GM12875 (cell line): ENCODE data around the gene MAPK12.

ENCODE experiments used
- H3K4me3 ChIP-seq: one replicate; pipeline ENCODE4 v1.5.1; 2011; ENCODE audit warnings: low read depth, low read length, control low read depth
- TF ChIP-seq, protein P1 (sequence below): IDR thresholded peaks from 2 replicates; pipeline ENCODE4 v1.5.1; 2011; ENCODE audit warnings: low read depth, mild to moderate bottlenecking, control low read depth, inconsistent platforms, low read length, moderate library complexity, borderline replicate concordance; ENCODE audit not compliant: insufficient read depth

The MAPK12 gene

DNA sequence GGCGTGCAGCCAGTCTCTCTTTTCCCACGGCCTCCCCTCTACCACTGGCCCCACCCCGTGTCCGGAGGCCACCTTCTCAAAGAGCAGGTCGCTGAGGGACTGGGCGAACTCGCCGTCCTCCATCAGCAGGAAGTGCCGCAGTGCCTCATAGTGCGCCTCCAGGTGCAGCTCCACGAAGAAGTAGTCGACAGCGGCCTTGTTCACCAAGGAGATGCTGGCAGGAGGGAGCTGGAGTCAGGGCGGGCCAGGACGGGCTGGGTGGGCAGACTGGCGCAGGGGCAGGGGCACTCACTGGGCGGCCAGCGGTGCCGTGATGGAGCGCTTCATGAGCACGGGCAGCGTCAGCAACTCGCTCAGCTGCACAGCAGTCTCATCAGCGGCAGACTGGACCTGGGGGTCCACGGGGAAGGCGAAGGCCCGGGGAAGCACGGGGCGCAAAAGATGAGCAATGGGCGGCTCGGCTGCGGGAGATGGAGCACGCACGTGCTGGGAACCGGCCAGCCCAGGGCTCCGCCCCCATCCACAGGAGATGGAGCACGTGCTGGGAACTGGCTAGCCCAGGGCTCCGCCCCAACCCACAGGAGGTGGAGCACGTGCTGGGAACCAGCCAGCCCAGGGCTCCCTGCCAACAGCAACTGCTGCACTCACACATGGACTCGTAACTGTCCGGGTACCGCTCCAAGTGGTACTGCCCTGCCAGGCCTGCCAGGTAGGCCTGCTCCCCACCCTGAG is 42.3 kb downstream of the MAPK12 start:
- TF ChIP-seq, protein P1, sequence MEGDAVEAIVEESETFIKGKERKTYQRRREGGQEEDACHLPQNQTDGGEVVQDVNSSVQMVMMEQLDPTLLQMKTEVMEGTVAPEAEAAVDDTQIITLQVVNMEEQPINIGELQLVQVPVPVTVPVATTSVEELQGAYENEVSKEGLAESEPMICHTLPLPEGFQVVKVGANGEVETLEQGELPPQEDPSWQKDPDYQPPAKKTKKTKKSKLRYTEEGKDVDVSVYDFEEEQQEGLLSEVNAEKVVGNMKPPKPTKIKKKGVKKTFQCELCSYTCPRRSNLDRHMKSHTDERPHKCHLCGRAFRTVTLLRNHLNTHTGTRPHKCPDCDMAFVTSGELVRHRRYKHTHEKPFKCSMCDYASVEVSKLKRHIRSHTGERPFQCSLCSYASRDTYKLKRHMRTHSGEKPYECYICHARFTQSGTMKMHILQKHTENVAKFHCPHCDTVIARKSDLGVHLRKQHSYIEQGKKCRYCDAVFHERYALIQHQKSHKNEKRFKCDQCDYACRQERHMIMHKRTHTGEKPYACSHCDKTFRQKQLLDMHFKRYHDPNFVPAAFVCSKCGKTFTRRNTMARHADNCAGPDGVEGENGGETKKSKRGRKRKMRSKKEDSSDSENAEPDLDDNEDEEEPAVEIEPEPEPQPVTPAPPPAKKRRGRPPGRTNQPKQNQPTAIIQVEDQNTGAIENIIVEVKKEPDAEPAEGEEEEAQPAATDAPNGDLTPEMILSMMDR: no peak
- no peak overlapping the region for H3K4me3 ChIP-seq

DNA sequence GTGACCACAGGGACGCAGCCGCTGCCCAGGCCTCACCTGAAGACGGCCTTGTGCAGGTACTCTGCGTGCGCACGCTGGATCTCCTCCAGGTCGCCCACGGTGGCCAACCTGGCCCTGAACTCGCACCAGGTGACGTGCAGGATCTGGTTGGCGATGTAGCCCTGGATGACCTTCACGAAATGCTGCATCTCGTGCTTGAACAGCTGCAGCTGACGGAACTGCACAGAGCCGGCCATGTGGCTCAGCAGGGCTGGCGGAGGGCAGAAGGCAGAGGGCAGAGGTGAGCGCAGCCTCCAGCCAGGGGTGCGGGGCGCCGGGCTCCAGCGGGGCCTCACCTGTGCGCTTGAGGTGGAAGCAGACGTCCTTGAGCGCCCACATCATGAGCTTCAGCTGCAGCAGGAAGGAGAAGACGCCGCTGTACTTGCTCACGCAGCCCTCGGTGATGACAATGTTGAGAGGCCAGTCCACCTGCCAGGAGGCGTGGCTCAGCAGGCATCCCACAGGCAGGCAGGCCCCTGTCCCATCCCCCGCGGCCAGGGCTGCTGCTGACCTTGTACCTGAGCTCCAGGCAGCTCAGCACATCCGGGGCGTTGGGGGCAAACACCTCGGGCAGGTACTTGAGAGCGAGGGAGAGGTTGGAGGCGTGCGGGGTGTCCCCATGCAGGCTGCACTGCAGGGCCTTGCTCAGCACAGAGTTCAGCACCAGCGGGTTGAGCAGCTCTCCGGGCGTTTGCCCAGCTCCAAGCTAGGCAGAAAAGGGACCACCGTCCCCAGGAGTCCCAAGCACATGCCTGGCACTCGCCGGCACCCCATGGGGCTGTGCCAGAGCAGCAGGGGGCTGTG is 43.1 kb downstream of the MAPK12 start:
- TF ChIP-seq, protein P1: no peak
- no peak overlapping the region for H3K4me3 ChIP-seq

DNA sequence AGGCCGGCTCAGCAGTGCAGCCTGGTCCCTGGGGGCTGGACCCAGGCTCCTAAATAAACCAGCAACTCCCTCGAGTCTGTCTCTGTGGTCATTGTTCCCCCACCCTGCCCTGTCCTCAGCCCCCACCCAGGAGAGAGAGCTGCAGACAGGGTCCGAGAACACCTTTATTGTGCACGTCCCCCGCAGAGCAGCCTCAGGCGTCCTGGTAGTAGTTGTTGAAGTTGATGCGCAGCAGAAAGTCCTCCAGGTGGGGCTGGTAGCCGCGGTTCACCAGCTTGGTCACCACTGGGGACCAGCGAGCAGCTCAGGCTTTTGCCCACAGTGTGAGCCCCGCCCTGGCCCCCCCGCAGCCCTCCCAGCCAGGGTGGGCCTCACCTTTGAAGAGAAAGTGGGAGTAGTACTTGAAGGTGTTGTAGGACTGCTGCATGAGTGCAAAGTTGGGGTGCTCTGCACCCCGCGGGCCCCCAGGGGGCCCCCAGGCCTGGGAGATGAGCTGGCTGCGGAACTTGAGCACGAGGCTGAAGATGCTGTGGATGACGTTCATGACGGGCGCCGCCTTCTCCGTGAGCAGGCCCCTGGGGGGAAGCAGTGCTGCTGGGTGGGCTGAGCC is 43.8 kb downstream of the MAPK12 start:
- TF ChIP-seq, protein P1: no peak
- no peak overlapping the region for H3K4me3 ChIP-seq

DNA sequence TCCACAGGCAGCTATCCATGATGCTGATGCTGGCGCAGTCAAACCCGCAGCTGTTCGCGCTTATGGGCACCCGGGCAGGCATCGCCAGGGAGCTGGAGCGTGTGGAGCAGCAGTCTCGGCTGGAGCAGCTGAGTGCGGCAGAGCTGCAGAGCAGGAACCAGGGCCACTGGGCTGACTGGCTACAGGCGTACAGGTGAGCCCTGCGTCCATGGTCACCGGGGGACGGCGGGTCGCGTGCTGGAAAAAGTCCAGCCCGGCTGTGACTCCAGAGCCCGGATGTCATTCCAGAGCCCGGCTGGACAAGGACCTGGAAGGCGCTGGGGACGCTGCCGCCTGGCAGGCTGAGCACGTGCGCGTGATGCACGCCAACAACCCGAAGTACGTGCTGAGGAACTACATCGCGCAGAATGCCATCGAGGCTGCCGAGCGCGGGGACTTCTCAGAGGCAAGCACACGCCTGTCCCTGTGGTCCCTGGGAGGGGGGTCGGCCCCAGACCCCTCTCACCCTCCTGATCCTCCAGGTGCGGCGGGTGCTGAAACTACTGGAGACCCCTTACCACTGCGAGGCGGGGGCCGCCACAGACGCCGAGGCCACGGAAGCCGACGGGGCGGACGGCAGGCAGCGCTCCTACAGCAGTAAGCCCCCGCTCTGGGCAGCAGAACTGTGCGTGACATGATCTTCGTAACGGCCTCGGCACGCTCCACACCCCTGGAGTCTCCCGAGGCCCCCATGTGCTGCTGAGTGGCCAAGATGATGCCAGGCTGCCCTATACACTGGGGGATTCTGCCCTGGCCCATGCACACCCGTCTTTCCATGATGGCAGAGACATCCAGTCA is 44.6 kb downstream of the MAPK12 start:
- no peak overlapping the region for H3K4me3 ChIP-seq
- TF ChIP-seq, protein P1: no peak

DNA sequence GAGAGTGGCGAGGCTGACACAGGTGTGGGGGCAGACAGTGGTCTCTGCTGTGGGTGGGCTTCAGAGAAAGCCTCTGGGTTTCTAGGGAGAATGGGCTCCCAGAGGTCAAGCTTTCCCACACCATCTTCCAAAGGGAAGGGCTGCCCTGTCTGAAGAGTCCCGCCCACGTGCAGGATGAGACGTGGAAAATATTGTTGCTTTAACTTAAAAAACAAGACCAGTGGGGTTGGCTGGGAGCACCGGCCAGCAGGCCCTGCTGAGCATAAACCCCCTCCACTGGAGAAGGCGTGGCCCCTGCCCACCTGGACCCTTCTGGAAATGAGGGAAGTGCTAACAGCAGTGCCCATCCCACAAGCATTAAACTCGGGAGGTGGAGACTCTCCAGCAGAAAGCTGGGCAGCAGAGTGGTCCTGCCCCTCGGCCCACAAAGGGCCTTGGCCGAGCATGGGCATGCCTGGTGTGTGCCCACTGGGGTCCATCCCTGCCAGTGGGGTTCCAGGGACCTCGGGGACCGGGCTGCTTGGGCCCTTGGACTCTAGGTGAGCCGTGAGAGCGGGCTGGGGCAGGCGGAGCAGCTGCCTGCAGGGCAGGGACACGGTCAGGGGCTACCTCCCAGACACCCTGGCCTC is 45.3 kb downstream of the MAPK12 start:
- no peak overlapping the region for H3K4me3 ChIP-seq
- TF ChIP-seq, protein P1: no peak

GRCh38 chr22:50215297-50216054 is 46.0 kb downstream of the MAPK12 start:
- TF ChIP-seq, protein P1: no peak
- no peak overlapping the region for H3K4me3 ChIP-seq
